K562 (cell line): ENCODE results near the gene EPHB1. TPM values are rescaled to one million over a fixed set of nuclear protein-coding genes. Genes with fewer than 3 reads are reported as not detected.

ENCODE experiments used
- ATAC-seq: fragments of 200-7000 bp; cut with Tn5 transposase; 3 replicates; pipeline ENCODE4 v1.9.1; 2020; ENCODE audit warnings: moderate library complexity
- BruUV-seq: library from RNA; stranded (reverse); fragments of 400-500 nt; replicated peaks from 2 replicates; lab custom pipeline; 2021; lab: Mats Ljungman, UMichigan
- CTCF ChIA-PET: fragments of 300-600 bp; formaldehyde crosslinking; extraction: SDS; loops from one replicate; lab custom pipeline; 2021; ENCODE audit warnings: low intra/inter-chr PET ratio; lab: Yijun Ruan, JAX
- POLR2A ChIA-PET: fragments of 300-600, 350-650 bp; sonication (Branson Sonifier 250); formaldehyde crosslinking; extraction: SDS; loops from one replicate; lab custom pipeline; 2021; ENCODE audit warnings: antibody characterized with exemption, inconsistent platforms; lab: Yijun Ruan, JAX
- DNase-seq, 4 experiments: peaks; one replicate each; pipeline versions ENCODE4 v3.0.0 to v3.0.0-alpha.2; 2011 to 2018; ENCODE audit warnings: low spot score in 3 of 4, mixed read lengths in 3 of 4; ENCODE audit errors: extremely low read depth in 1 of 4
- FAIRE-seq: peaks from 2 replicates; lab custom pipeline; 2011; peaks lifted over from hg19 to GRCh38; lab: Jason Lieb, UNC
- H2AFZ ChIP-seq: 2 replicates; pipeline ENCODE4 v1.6.0; 2011; ENCODE audit warnings: low read depth, low read length, control low read depth, inconsistent platforms
- H3K27ac ChIP-seq: fragments of 200-600 bp; 3 replicates; pipeline ENCODE4 v1.8.0; 2011; ENCODE audit warnings: low read depth, mild to moderate bottlenecking, control low read depth, inconsistent platforms, low read length, moderate library complexity, mixed read lengths; ENCODE audit errors: extremely low read depth
- H3K27me3 ChIP-seq, 2 experiments: fragments of 300-600 bp in 1 of 2; 2 replicates in 1 of 2; 3 replicates in 1 of 2; pipeline versions ENCODE4 v1.6.0 to v1.8.0; 2011; ENCODE audit warnings: inconsistent platforms in 2 of 2, low read length in 2 of 2, mild to moderate bottlenecking in 1 of 2, mixed read lengths in 1 of 2, moderate library complexity in 1 of 2; ENCODE audit not compliant: control insufficient read depth in 2 of 2, insufficient read depth in 2 of 2
- H3K36me3 ChIP-seq: fragments of 300-600 bp; 3 replicates; pipeline ENCODE4 v1.8.0; 2011; ENCODE audit warnings: mild to moderate bottlenecking, low read length, inconsistent platforms; ENCODE audit not compliant: control insufficient read depth, insufficient read depth
- H3K4me1 ChIP-seq, 2 experiments: fragments of 200-600 bp in 1 of 2; replicated peaks in 1 of 2; 2 replicates in 1 of 2; 3 replicates in 1 of 2; pipeline versions ENCODE4 v1.5.1 to v1.8.0; 2011; ENCODE audit warnings: inconsistent platforms in 2 of 2, low read length in 2 of 2, mild to moderate bottlenecking in 1 of 2, mixed read lengths in 1 of 2, moderate library complexity in 1 of 2; ENCODE audit not compliant: control insufficient read depth in 2 of 2, insufficient read depth in 2 of 2
- H3K4me2 ChIP-seq: 2 replicates; pipeline ENCODE4 v1.6.1; 2011; ENCODE audit warnings: low read length, control low read depth, inconsistent platforms, mixed read lengths; ENCODE audit not compliant: insufficient read depth
- H3K4me3 ChIP-seq: fragments of 200-600 bp; sonication (generic), shearing (Covaris generic); 2 replicates; pipeline ENCODE4 v1.5.1; 2016; ENCODE audit warnings: control low read depth, inconsistent platforms
- H3K79me2 ChIP-seq: fragments of 200-600 bp; 3 replicates; pipeline ENCODE4 v1.8.0; 2011; ENCODE audit warnings: low read length, inconsistent platforms; ENCODE audit not compliant: control insufficient read depth, insufficient read depth
- H3K9ac ChIP-seq, 2 experiments: 2 replicates each; pipeline versions ENCODE4 v1.6.0 to v1.6.1; 2011; ENCODE audit warnings: low read depth in 2 of 2, low read length in 2 of 2, control low read depth in 1 of 2, inconsistent platforms in 1 of 2, mild to moderate bottlenecking in 1 of 2, mixed read lengths in 1 of 2; ENCODE audit not compliant: insufficient read depth in 1 of 2
- H3K9me1 ChIP-seq: one replicate; pipeline ENCODE4 v1.6.0; 2011; ENCODE audit warnings: inconsistent platforms, mild to moderate bottlenecking, low read length, moderate library complexity; ENCODE audit not compliant: control insufficient read depth, insufficient read depth
- H3K9me3 ChIP-seq: replicated peaks from 2 replicates; pipeline ENCODE4 v1.5.1; 2011; ENCODE audit warnings: low read depth, low read length, inconsistent platforms; ENCODE audit not compliant: control insufficient read depth, insufficient read depth
- H4K20me1 ChIP-seq: replicated peaks from 2 replicates; pipeline ENCODE4 v1.6.1; 2011; ENCODE audit warnings: low read length, inconsistent platforms, mixed read lengths; ENCODE audit not compliant: control insufficient read depth, insufficient read depth
- DMBX1 ChIP-seq: fragments of 250-450 bp; sonication (Bioruptor Pico); IDR thresholded peaks from 2 replicates; pipeline ENCODE4 v1.8.0; 2022; ENCODE audit warnings: inconsistent platforms, mild to moderate bottlenecking, moderate library complexity, borderline replicate concordance
- DNMT1 ChIP-seq: fragments of 450-650 bp; IDR thresholded peaks from 2 replicates; pipeline ENCODE4 v1.6.1; 2016; ENCODE audit warnings: antibody characterized with exemption, mild to moderate bottlenecking
- HEY1 ChIP-seq: fragments of 250-450 bp; sonication (Bioruptor Pico); IDR thresholded peaks from 2 replicates; pipeline ENCODE4 v1.5.0; 2020; ENCODE audit warnings: mild to moderate bottlenecking, moderate library complexity, borderline replicate concordance
- HMG20A ChIP-seq: fragments of 450-650 bp; formaldehyde crosslinking; conservative IDR thresholded peaks from 2 replicates; pipeline ENCODE4 v1.4.0; 2020; ENCODE audit warnings: mild to moderate bottlenecking, mixed read lengths
- HNRNPLL ChIP-seq: fragments of 200-400 bp; formaldehyde crosslinking; IDR thresholded peaks from 2 replicates; pipeline ENCODE4 v1.6.1; 2017; ENCODE audit warnings: low read length, low read depth, mild to moderate bottlenecking; ENCODE audit not compliant: poor library complexity, severe bottlenecking
- MAFK ChIP-seq: IDR thresholded peaks from 2 replicates; pipeline ENCODE4 v1.6.1; 2011; ENCODE audit warnings: low read length, improper control_type of control experiment
- NFATC3 ChIP-seq: fragments of 450-650 bp; IDR thresholded peaks from 2 replicates; pipeline ENCODE4 v1.6.1; 2017; ENCODE audit warnings: mild to moderate bottlenecking
- NR2C2 ChIP-seq, 2 experiments: fragments of 200-800 bp in 1 of 2; sonication (Bioruptor generic) in 1 of 2; sonication (generic) in 1 of 2; formaldehyde crosslinking in 1 of 2; IDR thresholded peaks; 2 replicates each; pipeline versions ENCODE4 v1.6.1 to v1.8.0; 2016 to 2022; ENCODE audit warnings: mild to moderate bottlenecking in 1 of 2, missing compliant biosample characterization in 1 of 2, missing genetic modification characterization in 1 of 2, missing genetic modification reagents in 1 of 2
- SRSF3 ChIP-seq: fragments of 200-400 bp; formaldehyde crosslinking; IDR thresholded peaks from 2 replicates; pipeline ENCODE4 v1.6.1; 2016; ENCODE audit warnings: mild to moderate bottlenecking, low read length, moderate library complexity; ENCODE audit not compliant: insufficient read depth
- TSC22D4 ChIP-seq: fragments of 450-650 bp; IDR thresholded peaks from 2 replicates; pipeline ENCODE4 v1.6.1; 2016; ENCODE audit warnings: missing genetic modification characterization, missing biosample characterization, control low read depth
- ZFP1 ChIP-seq: fragments of 450-650 bp; formaldehyde crosslinking; IDR thresholded peaks from 2 replicates; pipeline ENCODE4 v1.4.0; 2020; ENCODE audit warnings: mild to moderate bottlenecking, mixed read lengths
- ZNF140 ChIP-seq: fragments of 250-450 bp; sonication (Bioruptor Pico); IDR thresholded peaks from 2 replicates; pipeline ENCODE4 v1.8.0; 2021; ENCODE audit warnings: moderate library complexity, mild to moderate bottlenecking, inconsistent platforms
- ZNF24 ChIP-seq: fragments of 450-650 bp; IDR thresholded peaks from 2 replicates; pipeline ENCODE4 v1.6.1; 2016
- ZNF583 ChIP-seq: fragments of 250-450 bp; sonication (Bioruptor Pico); IDR thresholded peaks from 2 replicates; pipeline ENCODE4 v1.4.0; 2020
- ZSCAN32 ChIP-seq: fragments of 450-650 bp; formaldehyde crosslinking; IDR thresholded peaks from 2 replicates; pipeline ENCODE4 v1.4.0; 2020; ENCODE audit warnings: mild to moderate bottlenecking, moderate library complexity
- WGBS: fragments of 100-300 bp; shearing (Covaris generic); methylation state at CpG from one replicate; pipeline ENCODE4 v1.1.6; 2016; ENCODE audit warnings: low coverage, mixed read lengths; ENCODE audit not compliant: insufficient coverage; ENCODE audit errors: missing lambda C conversion rate; 5-methylcytosine and 5-hydroxymethylcytosine counted together
- in situ Hi-C: fragments of 300-500 bp; cut with MboI; formaldehyde crosslinking; loops from 4 replicates; pipeline ENCODE4 v1.15.0; 2018; ENCODE audit warnings: inconsistent platforms, mixed read lengths
- intact Hi-C: fragments of 100-400 bp; cut with micrococcal nuclease; formaldehyde crosslinking; loops from 2 replicates; pipeline ENCODE4 v1.14.2; 2022
- polyA plus RNA-seq, 8 experiments: library from polyadenylated mRNA; depleted of rRNA in 4 of 8; stranded (reverse) in 5 of 8; unstranded in 3 of 8; fragments of >200 nt; fragmentation: Nextera tagmentation in 2 of 8; fragmentation: Illumina TruSeq in 1 of 8; extraction: Ambion mirVana in 2 of 8; extraction: Trizol in 1 of 8; gene quantifications; 2 replicates each; pipeline versions ENCODE4 v1.2.1 to v1.2.3, GENCODE V29; 2011 to 2014; ENCODE audit warnings: inconsistent platforms in 1 of 8, missing spikeins in 1 of 8
- total RNA-seq, 7 experiments: library from RNA; depleted of rRNA in 6 of 7; stranded (reverse); fragments of >200 nt in 6 of 7; fragmentation: Illumina TruSeq in 2 of 7; extraction: Trizol in 2 of 7; gene quantifications; 2 replicates each; pipeline versions ENCODE4 v1.2.1 to v1.2.3, GENCODE V29; 2011 to 2021; ENCODE audit warnings: low replicate concordance in 1 of 7
- TF ChIP-seq, protein P1 (sequence below): sonication (generic); formaldehyde crosslinking; IDR thresholded peaks from 2 replicates; pipeline ENCODE4 v1.8.1; 2023; ENCODE audit warnings: mild to moderate bottlenecking, missing genetic modification reagents
- TF ChIP-seq, protein P2 (sequence below), 3 experiments: fragments of 200-800 bp in 1 of 3; sonication (Bioruptor generic) in 1 of 3; sonication (generic) in 1 of 3; formaldehyde crosslinking in 1 of 3; IDR thresholded peaks; 2 replicates each; pipeline versions ENCODE4 v1.6.1 to v1.8.0; 2016 to 2022; ENCODE audit warnings: mild to moderate bottlenecking in 2 of 3, missing compliant biosample characterization in 2 of 3, missing genetic modification characterization in 2 of 3, missing genetic modification reagents in 1 of 3

The EPHB1 gene
- total and polyA plus RNA-seq, 9 of the 15 experiments (the other 6 are each of a cell fraction or from before 2014, with no cell fraction given): 0.29 TPM; not detected in 8

DNA sequence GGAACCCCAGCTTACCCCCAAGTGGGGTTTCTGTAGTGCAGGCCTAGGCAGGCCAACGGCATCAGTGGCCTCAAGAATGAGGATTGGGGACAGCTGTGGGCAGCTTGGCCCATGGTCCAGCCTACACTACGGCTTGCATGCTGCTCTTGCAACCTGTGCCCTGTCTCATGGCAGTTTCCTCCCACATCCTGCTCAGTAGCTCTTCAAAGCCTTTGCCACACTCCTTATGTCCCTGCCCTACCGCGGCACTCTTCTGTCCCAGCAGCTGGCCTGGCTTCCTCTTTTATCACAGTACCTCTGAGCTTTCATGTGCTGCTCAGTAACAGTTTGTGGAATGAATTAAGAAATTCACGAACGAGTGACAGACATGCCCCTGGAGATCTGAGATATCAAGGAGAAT is 431.0 kb downstream of the EPHB1 start (continued):
- TF ChIP-seq HEY1 (CRISPR knock-in tag) (no peak), NFATC3 (no peak), ZNF24 (no peak), HMG20A (no peak), ZNF140 (CRISPR knock-in tag) (no peak)
- TF ChIP-seq, protein P1, sequence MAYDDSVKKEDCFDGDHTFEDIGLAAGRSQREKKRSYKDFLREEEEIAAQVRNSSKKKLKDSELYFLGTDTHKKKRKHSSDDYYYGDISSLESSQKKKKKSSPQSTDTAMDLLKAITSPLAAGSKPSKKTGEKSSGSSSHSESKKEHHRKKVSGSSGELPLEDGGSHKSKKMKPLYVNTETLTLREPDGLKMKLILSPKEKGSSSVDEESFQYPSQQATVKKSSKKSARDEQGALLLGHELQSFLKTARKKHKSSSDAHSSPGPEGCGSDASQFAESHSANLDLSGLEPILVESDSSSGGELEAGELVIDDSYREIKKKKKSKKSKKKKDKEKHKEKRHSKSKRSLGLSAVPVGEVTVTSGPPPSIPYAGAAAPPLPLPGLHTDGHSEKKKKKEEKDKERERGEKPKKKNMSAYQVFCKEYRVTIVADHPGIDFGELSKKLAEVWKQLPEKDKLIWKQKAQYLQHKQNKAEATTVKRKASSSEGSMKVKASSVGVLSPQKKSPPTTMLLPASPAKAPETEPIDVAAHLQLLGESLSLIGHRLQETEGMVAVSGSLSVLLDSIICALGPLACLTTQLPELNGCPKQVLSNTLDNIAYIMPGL (CRISPR knock-in tag): no peak
- TF ChIP-seq, protein P2, sequence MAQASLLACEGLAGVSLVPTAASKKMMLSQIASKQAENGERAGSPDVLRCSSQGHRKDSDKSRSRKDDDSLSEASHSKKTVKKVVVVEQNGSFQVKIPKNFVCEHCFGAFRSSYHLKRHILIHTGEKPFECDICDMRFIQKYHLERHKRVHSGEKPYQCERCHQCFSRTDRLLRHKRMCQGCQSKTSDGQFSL (CRISPR knock-in tag; IDR thresholded peaks at IDR 0.05): no peak
- TF ChIP-seq, protein P2 (tag; IDR thresholded peaks at IDR 0.05): no peak

DNA sequence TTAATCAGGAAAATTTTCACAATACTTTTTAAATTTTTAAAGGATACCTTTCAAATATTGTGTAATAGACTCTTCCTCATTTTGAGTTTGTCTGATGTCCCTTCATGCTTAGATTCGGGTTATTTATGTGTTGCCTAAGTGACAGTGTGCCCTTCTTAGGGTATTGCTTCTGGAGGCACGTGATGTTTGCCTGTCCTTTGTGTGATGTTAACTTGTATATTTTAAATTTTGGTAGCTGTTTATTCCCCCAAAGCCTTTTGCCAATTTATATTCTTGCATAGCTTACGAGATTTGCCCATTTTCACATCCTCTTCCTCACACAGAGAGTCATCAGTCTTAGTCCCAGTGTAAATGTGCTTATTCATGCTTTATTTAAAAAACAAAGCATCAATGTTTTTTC is 433.1 kb downstream of the EPHB1 start:
- WGBS: 2% methylated on average over 3 of the region's 3 CpGs
- H3K9me3 ChIP-seq: no peaks in the 10 kb centered on the region
- intact Hi-C loops: no loop called here
- no peak overlapping the region for H3K27ac ChIP-seq
- no peak for DNase-seq
- no peak overlapping the region for H2AFZ ChIP-seq
- no peak for FAIRE-seq
- no peaks in the 10 kb centered on the region for H3K9me1 ChIP-seq
- CTCF ChIA-PET: no interaction called here
- no peak overlapping the region for H3K4me2 ChIP-seq
- no peaks in the 10 kb centered on the region for H3K79me2 ChIP-seq
- no peaks in the 10 kb centered on the region for H4K20me1 ChIP-seq
- BruUV-seq: no TSS peak
- POLR2A ChIA-PET: no interaction called here
- H3K27me3 ChIP-seq: no peaks in the 10 kb centered on the region
- no peak overlapping the region for H3K9ac ChIP-seq
- no peaks in the 10 kb centered on the region for H3K4me1 ChIP-seq
- H3K36me3 ChIP-seq: no peaks in the 10 kb centered on the region
- no peak overlapping the region for H3K4me3 ChIP-seq
- no peak for ATAC-seq
- in situ Hi-C loops: no loop called here
- TF ChIP-seq TSC22D4 (tag) (no peak), DNMT1 (no peak), HNRNPLL (no peak), ZFP1 (CRISPR knock-in tag) (no peak), SRSF3 (no peak), ZNF583 (CRISPR knock-in tag) (no peak), DMBX1 (no peak), NR2C2 (CRISPR knock-in tag; IDR thresholded peaks at IDR 0.05) (no peak), NR2C2 (tag; IDR thresholded peaks at IDR 0.05) (no peak), MAFK (no peak), ZSCAN32 (CRISPR knock-in tag) (no peak)
